Pancreas (tissue), 10 donors: Measurements from ENCODE around the gene TRAPPC5. TPM values are rescaled to one million over a fixed set of nuclear protein-coding genes. Genes with fewer than 3 reads are reported as not detected.
A peak's percentile ranks its signal among the peaks of the same experiment; 100 is the strongest.

Experiments
- ATAC-seq, 4 donors: fragments of 200-7000 bp; cut with Tn5 transposase; one replicate each; pipeline versions ENCODE4 v1.8.0 to v1.9.1; 2020; ENCODE audit warnings: mild to moderate bottlenecking in 4 of 4, moderate library complexity in 4 of 4
- DNase-seq, 6 donors: peaks; one replicate each; pipeline ENCODE4 v3.0.0-alpha.2; 2020
- FAIRE-seq: peaks from 2 replicates; lab custom pipeline; 2012; peaks lifted over from hg19 to GRCh38; lab: Jason Lieb, UNC
- H3K27ac ChIP-seq, 4 donors: fragments of 200-600 bp; sonication (generic); 1 replicate in 3 of 4; 2 replicates in 1 of 4; pipeline versions ENCODE4 v1.5.0 to v1.8.0; 2020
- H3K27me3 ChIP-seq, 4 donors: fragments of 200-600 bp; one replicate each; pipeline ENCODE4 v1.8.0; 2021
- H3K36me3 ChIP-seq, 3 donors: fragments of 200-600 bp; sonication (generic) in 1 of 3; one replicate each; pipeline versions ENCODE4 v1.5.0 to v1.8.0; 2020 to 2021
- H3K4me1 ChIP-seq, 3 donors: fragments of 200-600 bp; one replicate each; pipeline ENCODE4 v1.8.0; 2021
- H3K4me3 ChIP-seq, 4 donors: fragments of 200-600 bp; sonication (generic) in 2 of 4; one replicate each; pipeline versions ENCODE4 v1.5.0 to v1.8.0; 2020 to 2021
- H3K9me3 ChIP-seq, 4 donors: fragments of 200-600 bp; one replicate each; pipeline ENCODE4 v1.8.0; 2021
- WGBS, 2 donors: extraction: QIAGEN DNeasy Blood & Tissue Kit; methylation state at CpG; one replicate each; pipeline ENCODE4 v1.1.7; 2013; 5-methylcytosine and 5-hydroxymethylcytosine counted together
- intact Hi-C, 3 donors: fragments of 100-400 bp; cut with DNase I; formaldehyde crosslinking; loops; one replicate each; pipeline versions ENCODE4 v1.11.1 to v1.14.2; 2022
- polyA plus RNA-seq, 2 donors: library from polyadenylated mRNA; stranded (reverse); fragments of 200-250 nt; gene quantifications; one replicate each; pipeline ENCODE4 v1.2.3, GENCODE V29; 2013
- total RNA-seq, 6 donors: library from RNA; stranded (reverse); fragmentation: NEBNext Ultra II Directional in 4 of 6; extraction: Animal tissue kit (Norgen Biotek cat#: 25700) in 4 of 6; gene quantifications; one replicate each; pipeline versions ENCODE4 v1.2.1 to v1.2.4, GENCODE V29; 2021 to 2023
- TF ChIP-seq, protein P1 (sequence below), 4 donors: fragments of 200-600 bp; sonication (generic) in 3 of 4; IDR thresholded peaks; one replicate each; pipeline versions ENCODE4 v1.5.0 to v1.8.0; 2021; ENCODE audit warnings: antibody characterized with exemption in 4 of 4
- donor health status: healthy with polysubstance abuse.
- donor health status: DM: no; HTN: no; CAD: no; lungs with moderate emphysema.
- donor health status: DM: no; HTN: no; CAD: no.
- donor health status: control.
- donor health status: control.
- donor health status: Bipolar disorder and iron deficiency.
- donor health status: DM: yes; HTN: yes; CAD: no.
- donor health status: DM: no; HTN: no; CAD: no.
- donor health status: DM: no; HTN: no; CAD: no.
- donor health status: DM: yes; HTN: yes; CAD: no.

TRAPPC5 gene
- total and polyA plus RNA-seq, 8 donors, result 26.7 to 89.9 (median 43.9) TPM

DNA sequence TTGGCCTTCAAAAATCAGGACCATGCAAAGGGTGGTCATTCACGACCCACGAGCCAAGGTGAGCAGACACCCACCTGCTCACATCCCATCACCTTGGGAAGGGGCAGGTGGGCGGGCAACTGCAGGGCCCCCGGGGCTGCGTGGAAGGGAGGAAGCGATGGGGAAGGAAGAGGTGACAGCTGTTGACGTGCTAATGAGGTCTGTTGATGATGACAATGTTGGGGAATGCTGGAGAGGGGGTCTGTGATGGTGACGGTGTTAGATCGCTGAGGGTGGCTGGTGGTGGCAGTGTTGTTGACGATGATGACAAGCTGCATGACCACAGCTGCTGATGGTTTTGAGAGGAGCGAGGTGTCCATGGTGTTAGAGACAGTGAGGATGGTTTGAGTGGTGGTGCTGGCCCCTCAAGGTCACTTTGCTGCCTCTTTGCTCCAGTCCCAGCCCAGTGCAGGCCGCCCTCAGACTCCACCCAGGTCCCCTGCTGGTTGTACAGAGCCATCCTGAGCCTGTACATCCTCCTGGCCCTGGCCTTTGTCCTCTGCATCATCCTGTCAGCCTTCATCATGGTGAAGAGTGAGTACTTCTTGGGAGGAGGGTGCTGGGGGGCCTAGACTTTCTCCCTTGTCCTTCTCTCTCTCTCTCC lies 2.8 kb upstream of the TRAPPC5 start:
- DNase-seq (no peak), ATAC-seq (no peak), FAIRE-seq (no peak)
- H3K36me3 ChIP-seq, result no peaks in the 10 kb centered on the region
- no peaks in the 10 kb centered on the region for H3K9me3 ChIP-seq
- intact Hi-C loops, result loop anchor here in 1 of 3 donors (5.0 to 10.0 kb wide), 3 partner anchors 110 to 313 kb away; no protein-coding TSS in a partner anchor
- peaks cover 0 to 3% (median 0%) of the 10 kb centered on the region in 3 donors for H3K4me1 ChIP-seq
- H3K27ac ChIP-seq, result no peak overlapping the region
- no peaks in the 10 kb centered on the region for H3K27me3 ChIP-seq
- WGBS, 2 donors, result 27 to 38% methylated on average over 12 of the region's 12 CpGs
- TF ChIP-seq, protein P1, sequence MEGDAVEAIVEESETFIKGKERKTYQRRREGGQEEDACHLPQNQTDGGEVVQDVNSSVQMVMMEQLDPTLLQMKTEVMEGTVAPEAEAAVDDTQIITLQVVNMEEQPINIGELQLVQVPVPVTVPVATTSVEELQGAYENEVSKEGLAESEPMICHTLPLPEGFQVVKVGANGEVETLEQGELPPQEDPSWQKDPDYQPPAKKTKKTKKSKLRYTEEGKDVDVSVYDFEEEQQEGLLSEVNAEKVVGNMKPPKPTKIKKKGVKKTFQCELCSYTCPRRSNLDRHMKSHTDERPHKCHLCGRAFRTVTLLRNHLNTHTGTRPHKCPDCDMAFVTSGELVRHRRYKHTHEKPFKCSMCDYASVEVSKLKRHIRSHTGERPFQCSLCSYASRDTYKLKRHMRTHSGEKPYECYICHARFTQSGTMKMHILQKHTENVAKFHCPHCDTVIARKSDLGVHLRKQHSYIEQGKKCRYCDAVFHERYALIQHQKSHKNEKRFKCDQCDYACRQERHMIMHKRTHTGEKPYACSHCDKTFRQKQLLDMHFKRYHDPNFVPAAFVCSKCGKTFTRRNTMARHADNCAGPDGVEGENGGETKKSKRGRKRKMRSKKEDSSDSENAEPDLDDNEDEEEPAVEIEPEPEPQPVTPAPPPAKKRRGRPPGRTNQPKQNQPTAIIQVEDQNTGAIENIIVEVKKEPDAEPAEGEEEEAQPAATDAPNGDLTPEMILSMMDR (IDR thresholded peaks at IDR 0.05), result no peak
- no peak overlapping the region for H3K4me3 ChIP-seq

DNA sequence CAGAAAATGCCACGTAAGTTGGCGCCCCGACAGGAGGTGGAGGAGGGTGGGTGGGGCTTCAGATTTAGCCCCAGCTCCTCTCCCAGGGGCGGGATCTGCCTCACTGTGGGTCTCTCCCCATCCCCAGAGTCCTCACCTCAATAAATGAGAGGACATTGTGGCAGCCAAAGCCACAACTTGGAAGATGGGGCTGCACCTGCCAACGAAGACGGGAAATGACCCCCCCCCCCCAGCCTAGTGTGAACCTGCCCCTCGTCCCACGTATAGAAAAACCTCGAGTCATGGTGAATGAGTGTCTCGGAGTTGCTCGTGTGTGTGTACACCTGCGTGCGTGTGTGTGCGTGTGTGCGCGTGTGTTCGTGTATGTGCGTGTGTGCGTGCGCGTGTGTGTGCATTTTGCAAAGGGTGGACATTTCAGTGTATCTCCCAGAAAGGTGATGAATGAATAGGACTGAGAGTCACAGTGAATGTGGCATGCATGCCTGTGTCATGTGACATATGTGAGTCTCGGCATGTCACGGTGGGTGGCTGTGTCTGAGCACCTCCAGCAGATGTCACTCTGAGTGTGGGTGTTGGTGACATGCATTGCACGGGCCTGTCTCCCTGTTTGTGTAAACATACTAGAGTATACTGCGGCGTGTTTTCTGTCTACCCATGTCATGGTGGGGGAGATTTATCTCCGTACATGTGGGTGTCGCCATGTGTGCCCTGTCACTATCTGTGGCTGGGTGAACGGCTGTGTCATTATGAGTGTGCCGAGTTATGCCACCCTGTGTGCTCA lies 1.5 kb upstream of the TRAPPC5 start:
- WGBS, 2 donors, result 28% methylated on average over 30 of the region's 30 CpGs
- TF ChIP-seq, protein P1 (IDR thresholded peaks at IDR 0.05), result no peak
- Histone ChIP-seq H3K36me3 (peaks cover 0 to 3% (median 0%) of the 10 kb centered on the region in 3 donors), H3K9me3 (no peaks in the 10 kb centered on the region), H3K4me3 (no peak overlapping the region), H3K4me1 (peaks cover 0 to 3% (median 0%) of the 10 kb centered on the region in 3 donors), H3K27me3 (no peaks in the 10 kb centered on the region), H3K27ac (no peak overlapping the region)
- intact Hi-C loops, result loop anchor here in 1 of 3 donors (5.0 to 10.0 kb wide), 3 partner anchors 112 to 314 kb away; no protein-coding TSS in a partner anchor
- no peak for FAIRE-seq
- peak in 1 of 4 donors; percentile 1 for ATAC-seq
- DNase-seq, result no peak

DNA sequence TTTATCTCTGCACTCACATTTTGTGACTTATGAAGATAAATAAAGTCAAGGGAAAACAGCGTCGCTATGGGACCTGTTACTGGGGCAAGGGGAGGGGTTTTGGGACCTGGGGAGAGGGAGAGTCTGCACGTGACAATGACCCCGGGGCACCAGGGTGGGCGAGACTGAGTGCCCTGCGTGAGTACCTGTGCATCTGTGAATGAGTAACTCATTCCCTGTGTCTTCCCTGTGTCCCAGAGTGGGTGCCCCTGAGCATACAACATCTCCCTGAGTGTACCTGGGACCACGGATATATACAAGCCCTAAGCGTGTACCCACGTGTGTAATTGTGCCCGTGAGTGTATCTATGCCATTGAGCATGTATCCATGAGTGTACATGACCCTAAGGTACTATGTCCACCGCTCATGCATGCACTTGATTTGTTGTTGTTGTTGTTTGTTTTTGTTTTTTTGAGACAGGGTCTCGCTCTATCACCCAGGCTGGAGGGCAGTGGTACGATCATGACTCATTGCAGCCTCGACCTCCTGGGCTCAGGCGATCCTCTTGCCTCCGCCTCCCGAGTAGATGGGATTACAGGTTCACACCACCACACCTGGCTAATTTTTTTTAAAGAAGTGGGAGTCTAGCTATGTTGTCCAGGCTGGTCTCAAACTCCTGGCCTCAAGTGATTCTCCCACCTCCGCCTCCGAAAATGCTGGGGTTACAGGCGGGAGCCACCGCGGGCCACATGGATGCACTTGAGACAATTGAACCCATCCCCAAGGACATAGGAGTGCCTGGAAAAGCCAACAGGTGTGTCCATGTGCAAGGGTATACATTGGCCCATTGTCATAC lies 645 bp upstream of the TRAPPC5 start:
- FAIRE-seq (no peak), DNase-seq (no peak), ATAC-seq (no peak)
- WGBS, 2 donors, result 26 to 29% methylated on average over 22 of the region's 22 CpGs
- H3K9me3 ChIP-seq, result no peaks in the 10 kb centered on the region
- TF ChIP-seq, protein P1 (IDR thresholded peaks at IDR 0.05), result no peak
- H3K36me3 ChIP-seq, result peaks cover 0 to 6% (median 0%) of the 10 kb centered on the region in 3 donors
- H3K4me1 ChIP-seq, result peaks cover 0 to 3% (median 0%) of the 10 kb centered on the region in 3 donors
- peak overlapping the region in 2 of 4 donors; percentile 73 to 83 for H3K27ac ChIP-seq
- H3K4me3 ChIP-seq, result peak overlapping the region; percentile 99 to 100 (median 100)
- intact Hi-C loops, result loop anchor here in 2 of 3 donors (5.0 to 10.0 kb wide), 3 partner anchors 113 to 315 kb away; no protein-coding TSS in a partner anchor
- no peaks in the 10 kb centered on the region for H3K27me3 ChIP-seq

DNA sequence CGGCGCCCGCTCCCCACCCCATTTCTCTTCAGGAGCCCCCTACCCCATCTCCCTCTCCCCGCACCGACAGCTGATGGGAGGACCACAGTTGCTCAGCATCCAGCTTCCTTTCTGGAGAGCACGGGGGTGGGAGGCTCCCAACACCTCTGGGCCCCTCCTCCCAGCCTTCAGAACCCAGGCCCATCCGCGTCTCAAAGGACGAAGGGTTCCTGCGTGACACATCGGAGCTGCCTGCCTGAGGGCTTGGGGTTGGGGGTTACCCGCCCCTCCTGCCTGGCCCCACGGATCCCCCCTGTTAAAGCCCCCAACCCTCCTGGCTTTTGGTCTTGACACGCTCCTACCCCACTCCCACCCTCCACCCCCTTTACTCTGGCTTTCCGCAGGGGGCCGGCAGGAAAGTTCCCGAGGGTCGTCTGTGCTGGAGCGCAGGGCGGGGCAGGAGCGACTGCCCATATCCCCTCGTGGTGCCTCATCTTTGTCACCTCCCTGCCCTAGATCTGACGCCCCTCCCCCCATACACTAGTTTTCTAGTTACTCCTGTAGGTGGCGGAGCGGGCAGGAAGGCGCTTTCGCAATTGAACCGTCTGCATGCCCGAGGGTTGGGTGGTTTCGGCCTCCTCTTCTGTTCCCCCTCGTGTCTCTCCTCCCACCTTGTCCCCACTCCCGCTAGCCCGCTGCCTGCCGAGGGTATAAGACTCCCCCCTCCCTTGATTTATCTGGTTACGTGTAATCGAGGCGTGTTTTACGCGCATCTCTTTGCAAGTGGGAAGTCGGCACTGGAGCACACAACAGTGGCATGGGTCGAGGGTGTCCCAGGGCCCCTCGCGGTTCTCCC lies 924 bp downstream of the TRAPPC5 start:
- no peaks in the 10 kb centered on the region for H3K9me3 ChIP-seq
- peaks cover 0 to 6% (median 0%) of the 10 kb centered on the region in 3 donors for H3K36me3 ChIP-seq
- ATAC-seq (peak; percentile 70 to 83 (median 76)), FAIRE-seq (no peak), DNase-seq (peak; percentile 67 to 83 (median 74))
- TF ChIP-seq, protein P1 (IDR thresholded peaks at IDR 0.05), result peak in 2 of 4 donors; percentile 19 to 21
- intact Hi-C loops, result loop anchor here in 1 of 3 donors (5.0 kb wide), 1 partner anchor 114 kb away; no protein-coding TSS in a partner anchor
- peak overlapping the region; percentile 99 to 100 (median 100) for H3K4me3 ChIP-seq
- 5% methylated on average over 43 of the region's 43 CpGs for WGBS, 2 donors
- H3K27ac ChIP-seq, result peak overlapping the region in 2 of 4 donors; percentile 83 to 84
- H3K4me1 ChIP-seq, result peaks cover 0 to 3% (median 0%) of the 10 kb centered on the region in 3 donors
- H3K27me3 ChIP-seq, result no peaks in the 10 kb centered on the region
